CD4-positive, alpha-beta T cell treated with Interleukin-6 for 4 hours (primary cell): Measurements from ENCODE around the gene GRXCR1.

Source experiments
- DNase-seq: peaks from one replicate; pipeline ENCODE4 v3.0.0-alpha.2; 2020; ENCODE audit warnings: mixed read lengths

The GRXCR1 gene

DNA sequence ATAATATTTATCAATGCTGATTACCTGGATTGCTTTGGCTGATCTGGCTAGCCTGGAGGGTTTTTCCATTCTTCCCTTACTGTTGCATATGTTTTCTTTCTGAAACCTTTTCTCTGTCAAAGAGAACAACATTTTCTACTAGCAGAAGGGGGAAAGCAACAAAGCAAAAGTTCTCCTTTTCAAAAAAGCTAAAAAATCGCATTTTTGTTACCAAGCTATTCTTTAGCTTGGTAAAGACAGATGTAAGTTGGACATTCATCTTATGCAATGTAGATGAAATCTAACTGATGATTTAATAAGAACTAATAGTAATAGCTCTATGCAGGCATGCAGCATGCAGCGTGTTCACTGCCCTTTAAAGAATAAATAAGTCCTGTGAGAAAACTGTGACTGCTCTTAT, at the start of gene GRXCR1:
Gene GRXCR1, plus strand, starts transcription at position 301 of the 400 bp plus-strand sequence. CDS start 554 bp downstream, outside the sequence.
- no peak for DNase-seq

DNA sequence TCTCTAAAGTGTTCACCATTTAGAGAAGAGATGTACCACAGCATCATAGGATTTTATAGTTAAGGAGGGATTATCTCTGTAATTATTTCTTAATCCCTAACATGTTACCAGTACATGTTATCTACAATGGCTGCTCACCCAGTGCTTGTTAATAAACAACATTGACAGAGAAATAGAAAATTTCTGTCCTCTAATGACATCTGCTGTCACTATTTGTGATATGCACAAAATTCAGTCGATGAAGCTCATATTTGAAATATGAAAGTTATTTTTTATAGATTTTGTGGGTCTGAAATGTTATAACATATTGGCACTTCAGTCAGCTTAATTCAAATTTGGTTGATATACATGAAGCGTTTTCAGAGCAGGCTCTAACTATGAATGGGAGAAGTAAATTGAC, 48.8 kb upstream of the GRXCR1 start:
- DNase-seq: no peak

DNA sequence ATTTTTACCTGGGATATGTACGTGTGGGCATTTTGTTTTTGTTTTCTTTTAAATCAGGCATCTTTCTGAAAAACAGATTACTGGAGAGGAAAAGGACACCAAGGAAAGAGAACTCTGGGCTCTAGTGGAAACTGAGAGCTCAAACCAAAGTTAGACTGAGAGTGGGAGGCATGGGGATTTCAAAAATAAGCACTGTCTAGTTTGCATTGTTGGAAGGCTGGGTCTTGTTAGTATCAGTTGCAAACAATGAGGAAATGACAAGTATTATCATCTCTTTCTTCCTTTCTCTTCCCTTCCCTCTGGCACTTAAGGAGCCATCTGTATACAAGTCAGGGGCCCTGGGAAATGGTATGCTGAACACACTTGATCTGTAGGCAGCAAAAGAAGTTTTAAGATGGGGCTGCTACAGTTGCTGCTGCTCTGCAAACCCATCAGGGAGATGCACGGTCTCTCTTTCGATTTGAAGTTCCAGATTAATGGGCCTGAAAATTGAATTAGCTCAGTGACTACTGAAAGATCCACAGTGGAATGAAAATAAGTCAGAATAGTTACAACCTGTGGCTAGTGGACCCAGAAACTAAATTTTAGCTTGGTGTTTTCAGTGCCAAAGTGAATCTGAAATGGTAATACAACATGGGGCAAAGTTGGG, 48.0 kb upstream of the GRXCR1 start:
- no peak for DNase-seq

DNA sequence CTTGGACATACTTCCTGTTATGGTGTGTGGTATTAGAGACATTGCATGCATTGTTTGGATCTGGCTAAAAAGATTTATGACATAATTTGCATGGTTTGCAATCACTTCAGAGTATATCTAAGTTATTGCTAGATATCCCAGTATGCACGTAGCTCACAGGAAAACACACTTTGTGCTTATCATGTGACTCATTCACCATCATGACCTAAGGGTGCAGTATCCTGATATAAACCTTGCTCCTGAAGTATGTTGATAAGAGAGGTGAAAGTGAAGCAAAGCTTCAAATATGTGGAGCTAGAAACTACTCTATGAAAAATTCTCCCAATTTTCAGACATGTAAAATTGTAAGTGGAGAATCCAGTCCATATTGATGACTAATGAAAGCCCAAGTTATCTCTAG, 46.9 kb upstream of the GRXCR1 start:
- DNase-seq: no peak

DNA sequence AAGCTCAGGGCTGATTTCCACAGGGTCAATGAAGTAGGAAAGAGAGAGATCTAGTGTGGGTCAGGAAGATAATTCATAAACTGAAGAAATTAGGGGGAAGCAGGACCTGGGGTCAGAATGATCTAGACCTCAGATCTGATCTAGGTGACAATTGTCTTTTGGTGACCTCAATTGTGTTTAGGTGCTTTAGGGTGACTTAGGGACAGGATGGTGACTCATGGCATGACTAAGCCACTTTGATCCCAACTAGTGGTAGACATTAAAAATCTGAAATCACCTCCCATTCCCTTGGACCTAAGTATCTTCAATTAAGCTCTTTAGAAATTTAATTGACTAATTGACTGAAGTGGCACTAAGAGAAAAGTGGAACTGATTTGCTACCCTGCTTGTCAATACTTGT, 36.7 kb upstream of the GRXCR1 start:
- no peak for DNase-seq

DNA sequence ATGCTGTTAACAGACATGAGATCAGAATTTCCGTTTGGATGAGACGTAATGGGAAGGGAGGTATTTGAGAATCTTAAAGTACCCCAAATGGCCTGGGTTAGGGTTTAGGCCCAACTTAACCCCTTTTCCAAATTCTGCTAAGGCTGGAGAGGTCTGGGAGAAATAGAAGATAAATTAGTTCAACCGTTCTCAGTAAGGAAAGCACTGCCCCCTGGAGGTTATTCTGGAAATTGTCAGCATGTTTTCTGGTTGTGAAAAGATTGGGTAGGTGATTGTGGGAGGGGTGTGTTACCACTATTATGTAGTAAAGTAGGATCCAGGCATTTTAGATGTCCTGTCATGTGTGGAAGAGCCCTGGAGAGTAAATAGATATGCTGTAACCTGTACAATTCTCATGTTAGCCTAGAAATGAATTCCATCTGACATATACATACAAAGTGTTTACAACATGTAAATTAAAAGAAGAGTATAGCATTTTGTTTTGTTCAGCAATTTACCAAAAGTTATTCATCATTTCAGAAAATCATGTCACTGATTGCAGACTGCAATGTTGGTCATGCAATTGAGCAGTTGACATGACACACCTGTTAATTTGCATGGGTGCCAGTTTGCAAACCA, 26.8 kb upstream of the GRXCR1 start:
- peak; percentile 50 for DNase-seq

DNA sequence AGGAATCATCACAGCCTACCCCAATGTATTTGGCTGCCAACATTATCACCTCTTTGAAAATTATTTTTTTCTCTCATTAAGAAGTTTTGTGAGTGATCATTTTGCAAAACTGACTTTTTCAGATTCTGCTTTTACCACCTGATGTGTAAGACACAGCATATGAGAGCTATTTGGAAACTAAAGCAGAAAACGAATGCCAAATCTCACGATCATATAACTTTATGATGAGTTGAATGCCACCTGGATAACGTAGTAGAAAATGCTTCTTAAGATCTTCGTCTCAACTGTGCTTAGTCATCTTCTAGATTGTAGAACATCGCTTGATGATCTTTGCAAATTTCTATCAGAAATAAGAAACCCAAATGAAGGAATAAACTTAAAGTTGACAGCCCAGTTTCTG, 21.3 kb upstream of the GRXCR1 start:
- no peak for DNase-seq

DNA sequence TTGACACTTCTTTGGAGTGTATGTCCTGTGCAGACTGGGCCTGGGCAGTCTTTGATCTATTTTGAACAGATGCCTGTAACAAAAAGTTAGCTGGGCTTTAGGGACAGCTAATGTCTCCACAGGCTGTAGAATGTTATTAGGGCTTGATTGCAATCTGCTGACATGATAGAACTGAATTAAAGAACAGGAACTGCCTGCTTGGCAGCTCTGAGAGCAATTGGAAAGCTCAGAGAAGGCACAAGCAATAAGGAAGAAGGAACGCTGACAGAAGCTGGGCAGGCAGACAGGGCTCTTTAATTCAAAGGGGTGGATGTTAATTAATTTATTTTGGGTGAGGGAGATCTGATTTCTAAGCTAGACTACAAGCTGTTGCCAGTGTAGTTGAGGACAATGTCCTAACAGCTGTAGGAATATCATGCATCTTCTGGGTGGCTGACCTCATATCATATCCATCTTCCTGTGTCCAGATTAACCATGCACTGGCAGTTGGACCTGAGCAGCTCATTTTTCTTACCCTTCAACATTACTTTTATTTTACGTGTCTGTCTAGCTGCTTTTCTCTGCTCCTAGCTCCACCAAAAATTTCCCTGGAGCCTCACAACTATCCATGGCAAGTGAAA, 20.7 kb upstream of the GRXCR1 start:
- DNase-seq: no peak

DNA sequence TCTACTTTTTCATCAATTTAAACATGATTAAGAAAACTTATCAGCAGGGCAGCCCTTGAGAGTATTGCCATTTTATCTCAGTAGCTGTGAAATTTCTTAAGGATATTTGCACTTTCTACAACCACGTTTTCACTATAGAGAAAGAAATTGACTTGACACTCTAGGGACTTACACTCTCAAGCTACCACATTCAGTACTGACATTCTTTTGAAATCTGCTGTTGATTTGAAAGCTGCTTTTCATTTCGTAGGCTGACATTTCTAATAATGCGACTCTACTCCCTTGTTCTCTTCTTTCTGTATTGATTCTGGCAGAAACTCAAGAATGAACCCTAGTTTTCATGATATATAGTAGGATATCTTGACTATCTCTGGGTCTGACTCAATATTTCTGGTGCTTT, 13.7 kb upstream of the GRXCR1 start:
- DNase-seq: no peak

DNA sequence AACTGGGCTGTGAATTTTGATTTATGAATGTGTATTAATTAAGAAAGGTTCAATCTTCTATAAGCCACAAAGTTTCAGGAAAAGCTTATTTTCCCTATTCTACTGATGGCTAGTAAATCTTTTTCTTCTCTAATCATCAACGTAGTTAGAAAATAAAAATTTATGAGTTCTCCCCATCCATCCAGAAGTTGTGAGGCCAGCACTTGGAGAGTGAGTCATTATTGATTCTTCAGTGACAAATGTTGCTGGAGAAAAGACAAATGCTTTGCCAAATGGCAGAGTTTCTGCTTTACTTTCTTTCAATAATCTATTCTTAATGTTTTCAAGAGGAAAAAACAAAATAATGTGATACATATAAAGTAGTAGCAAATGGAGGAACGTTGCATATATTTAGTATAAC, 11.3 kb upstream of the GRXCR1 start:
- no peak for DNase-seq

DNA sequence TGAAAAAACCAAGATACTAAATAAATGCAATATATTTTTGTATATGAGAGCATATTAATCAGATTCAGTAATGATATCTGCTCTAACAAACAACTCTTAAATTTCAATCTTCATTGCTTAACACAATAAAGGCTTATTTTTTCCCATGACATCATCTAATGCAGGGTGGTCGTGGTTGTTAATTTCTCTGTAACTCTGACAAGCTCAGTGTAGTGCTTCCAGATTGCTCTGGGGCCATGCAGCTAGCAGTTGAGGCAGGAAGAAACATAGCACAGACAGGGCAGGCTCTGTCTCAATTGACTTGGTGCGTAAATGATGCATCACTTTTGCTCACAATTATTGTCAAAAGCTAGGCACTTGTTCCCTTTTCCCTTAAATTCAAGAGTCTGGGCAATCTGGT, 869 bp upstream of the GRXCR1 start:
- no peak for DNase-seq

DNA sequence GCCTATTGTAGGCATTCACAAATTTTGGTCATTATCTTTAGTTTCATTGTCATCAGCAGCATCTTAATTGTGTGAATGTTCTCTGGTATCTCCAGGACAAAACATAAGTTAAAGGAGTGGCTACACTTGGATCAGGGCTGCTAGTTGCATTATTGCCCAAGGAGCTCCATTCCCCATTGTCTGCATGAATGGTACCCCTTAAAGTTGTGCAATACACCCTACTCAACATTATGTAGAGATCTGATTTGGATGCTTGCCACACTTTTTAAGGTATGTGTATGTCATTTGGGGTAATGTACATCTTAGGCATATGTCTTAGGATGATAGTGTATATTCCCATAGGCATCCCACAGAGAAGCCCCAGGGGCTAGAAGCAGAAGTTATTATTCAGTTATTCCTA, 2.9 kb downstream of the GRXCR1 start:
- DNase-seq: no peak

DNA sequence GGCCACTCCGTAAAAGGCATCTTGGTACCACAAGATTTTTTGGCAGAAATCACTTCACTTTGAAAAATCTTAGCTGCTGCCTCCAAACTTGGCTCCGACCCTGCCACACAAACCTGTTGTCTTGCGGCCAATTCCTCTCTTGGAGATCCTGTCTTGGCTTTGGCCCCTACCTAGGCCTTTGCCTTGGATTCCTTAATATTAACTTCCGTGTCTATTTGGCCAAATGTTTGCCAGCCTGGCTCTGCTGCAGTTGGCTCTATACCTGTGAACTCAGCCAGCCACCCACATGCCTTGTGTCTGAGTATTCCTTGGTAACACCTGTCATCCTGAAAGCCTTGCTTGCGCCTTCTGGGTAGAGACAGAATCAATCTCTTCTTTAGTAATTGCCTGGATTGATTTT, 12.5 kb downstream of the GRXCR1 start:
- no peak for DNase-seq

DNA sequence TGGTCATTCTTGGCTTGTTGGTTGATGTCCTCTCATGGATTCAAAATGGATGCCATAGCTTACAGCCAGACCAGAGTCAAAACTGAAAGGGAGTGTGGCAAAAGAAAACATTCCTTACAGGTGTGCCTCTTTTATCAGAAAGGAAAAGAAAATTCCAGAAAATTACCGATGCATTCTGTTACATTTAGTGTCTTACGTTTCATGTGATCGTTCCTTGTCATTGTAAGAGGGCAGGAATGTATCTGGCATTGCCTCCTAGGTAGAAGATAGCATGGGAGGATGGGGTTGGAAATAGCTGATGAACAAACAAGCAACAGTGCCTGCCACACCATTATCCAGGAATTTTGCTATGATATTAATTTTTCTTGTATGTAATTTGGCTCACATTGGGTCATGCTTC, 13.1 kb downstream of the GRXCR1 start:
- no peak for DNase-seq

DNA sequence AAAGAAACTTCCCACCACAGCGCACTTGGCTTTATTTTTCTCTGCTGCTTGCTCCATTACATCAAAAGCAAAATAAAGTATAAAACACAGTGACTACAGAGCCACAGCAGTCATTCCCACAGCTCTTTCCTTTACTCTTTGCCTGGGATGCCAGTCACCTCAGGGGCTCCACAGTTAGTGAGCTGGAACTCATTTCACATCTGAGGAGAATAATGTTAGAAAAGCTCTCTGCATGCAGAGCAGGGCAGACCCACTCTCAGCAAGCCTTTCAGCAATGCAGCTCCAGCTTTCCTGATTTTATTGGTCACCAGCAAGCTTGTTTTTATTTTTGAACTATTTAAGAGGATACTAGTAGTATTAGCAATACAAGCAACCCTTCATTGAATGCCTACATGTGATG, 13.8 kb downstream of the GRXCR1 start:
- DNase-seq: no peak

DNA sequence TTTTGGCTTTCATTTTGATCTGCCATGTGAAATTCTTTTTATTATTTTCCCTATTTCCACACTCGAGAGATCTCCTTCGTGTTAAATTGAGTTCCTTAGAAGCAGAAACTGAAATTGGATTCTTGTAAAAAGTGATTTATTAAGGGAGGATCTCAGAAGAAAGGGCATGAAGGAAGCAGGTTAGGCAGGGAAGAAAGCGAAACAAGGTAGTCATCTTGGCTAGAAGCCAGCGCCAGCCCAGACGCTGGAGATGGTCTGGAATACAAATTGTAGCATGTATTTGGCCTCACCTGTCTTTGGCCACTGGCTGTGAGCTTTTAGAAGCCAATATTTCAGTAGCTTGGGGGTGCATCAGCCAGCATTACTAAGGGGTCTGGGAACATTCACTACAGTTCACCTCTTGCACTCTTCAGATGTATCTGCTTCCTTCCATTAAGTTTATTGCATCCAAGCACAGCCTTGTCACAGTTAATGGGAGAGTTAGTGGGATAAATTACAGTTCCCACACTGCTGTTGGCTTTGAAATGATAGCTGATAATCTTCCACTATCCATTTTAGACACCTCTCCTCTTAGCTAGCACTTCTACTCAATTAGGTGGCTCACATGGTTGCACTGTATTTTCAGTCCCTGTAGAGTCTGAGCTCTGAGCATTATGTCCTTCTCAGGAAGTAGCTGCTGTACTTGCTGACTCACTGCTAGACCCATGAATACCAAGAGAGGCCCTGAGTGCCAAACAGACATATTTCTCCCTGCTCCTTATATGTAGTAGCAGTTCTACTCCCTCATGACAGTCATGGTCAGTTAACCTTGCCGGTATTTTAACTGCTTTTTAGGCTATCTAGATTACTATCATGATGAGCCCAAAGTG, 14.6 kb downstream of the GRXCR1 start:
- DNase-seq: no peak

DNA sequence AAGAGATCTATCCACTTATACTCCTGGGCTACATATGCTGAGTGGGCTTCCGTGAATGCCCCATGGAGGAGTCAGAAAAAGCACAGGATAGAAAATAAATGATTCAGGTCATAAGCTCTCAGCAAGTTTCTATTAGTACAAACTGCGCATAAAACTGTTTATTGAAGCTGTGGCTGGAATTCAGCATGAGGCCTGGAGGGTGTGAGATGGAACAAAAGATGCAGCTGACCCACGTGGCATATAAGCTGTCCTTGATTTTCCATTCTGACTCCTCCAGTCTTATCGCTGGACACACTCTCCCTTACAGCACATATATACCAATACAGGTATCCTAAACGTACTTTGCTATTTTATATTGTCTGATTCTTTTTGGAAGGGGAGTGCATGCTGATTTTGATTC, 17.9 kb downstream of the GRXCR1 start:
- DNase-seq: no peak

DNA sequence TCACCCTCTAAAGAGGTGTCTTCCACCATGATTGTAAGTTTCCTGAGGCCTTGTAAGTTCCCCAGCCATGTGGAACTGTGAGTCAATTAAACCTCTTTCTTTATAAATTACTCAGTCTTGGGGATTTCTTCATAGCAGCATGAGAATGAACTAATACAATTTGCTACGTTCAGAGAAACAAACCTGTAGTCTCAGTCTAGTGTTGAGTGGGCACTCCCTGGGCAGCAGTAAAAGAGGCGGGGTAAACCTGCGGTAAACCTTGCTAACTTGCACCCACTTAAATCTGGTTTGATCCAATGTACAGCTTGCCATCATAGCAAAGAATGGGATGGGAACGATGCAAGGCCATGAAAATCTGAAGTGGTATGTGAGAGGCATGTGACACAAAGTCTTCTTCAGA, 22.4 kb downstream of the GRXCR1 start:
- no peak for DNase-seq

DNA sequence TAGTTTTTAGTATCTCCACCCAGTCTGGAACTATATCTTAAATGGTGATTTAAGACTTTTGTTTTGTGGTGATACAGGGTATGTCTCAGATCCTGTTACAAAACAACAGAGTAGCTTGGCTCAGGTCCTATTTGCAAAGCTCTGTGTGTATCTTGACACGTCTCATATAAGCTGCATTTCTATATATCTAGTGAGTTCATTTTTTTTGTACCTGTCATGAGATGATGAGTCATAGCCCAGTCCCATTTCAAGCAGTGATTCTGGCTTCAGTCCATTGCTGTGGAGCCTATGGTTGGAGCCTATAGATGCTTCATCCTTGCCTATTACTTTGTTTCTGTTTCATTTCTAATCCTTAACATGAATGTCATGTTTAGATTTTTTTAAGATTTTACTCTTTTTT, 23.0 kb downstream of the GRXCR1 start:
- DNase-seq: no peak

DNA sequence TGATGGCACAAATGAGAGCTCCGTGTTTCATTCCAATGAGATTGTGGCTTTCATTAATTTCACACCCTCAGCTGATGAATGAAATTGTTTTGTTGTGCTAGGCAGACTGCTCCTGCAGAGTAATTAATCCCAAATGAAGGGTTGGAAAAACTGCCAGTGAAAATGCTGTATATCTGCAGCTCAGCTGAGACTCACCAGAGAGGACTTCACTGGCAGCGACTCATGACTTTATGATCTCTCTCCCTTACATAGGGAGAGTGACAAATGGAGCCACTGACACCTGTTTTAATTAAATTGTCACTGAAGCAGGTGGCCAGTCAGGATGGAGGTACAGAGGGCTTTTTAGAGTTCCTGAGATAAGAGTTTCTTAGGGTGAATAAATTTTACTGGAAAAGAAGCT, 24.8 kb downstream of the GRXCR1 start:
- DNase-seq: no peak

DNA sequence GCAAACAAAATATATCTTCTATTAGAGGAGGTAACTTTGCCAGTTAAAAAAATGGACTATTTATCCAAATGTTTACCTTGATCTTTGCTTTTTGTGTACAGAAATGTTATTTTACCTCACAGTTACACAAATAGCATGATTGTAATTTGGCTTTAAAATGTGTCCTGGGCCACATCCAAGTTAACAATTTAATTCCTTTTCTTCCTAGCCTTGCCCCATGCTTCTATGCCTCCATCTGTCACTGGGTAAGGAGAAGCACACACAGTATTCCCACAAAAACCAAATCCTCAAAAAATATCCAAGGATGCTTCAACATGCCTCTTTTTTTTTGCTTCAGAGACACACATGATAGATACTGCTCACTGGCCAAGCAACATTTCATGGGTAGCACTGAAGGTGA, 30.9 kb downstream of the GRXCR1 start:
- DNase-seq: no peak

DNA sequence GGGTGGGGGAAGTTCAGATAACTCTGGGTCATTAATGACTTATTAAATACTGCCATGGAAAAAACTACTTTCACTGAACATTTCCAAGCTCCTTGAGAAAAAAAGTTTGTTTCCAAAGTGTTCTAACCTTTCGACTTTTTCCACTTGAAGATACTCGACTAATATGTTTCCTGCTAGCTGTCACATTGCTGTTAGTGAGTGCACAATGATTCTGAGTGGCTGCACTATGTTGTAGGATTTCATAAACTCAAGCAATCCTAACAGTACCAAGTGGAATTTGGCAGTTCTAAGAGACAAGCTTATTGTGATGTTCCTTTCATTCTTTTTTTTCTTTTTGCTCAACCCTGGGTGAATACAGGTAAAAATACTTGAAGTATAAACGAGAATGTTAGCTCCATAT, 33.4 kb downstream of the GRXCR1 start:
- DNase-seq: no peak

DNA sequence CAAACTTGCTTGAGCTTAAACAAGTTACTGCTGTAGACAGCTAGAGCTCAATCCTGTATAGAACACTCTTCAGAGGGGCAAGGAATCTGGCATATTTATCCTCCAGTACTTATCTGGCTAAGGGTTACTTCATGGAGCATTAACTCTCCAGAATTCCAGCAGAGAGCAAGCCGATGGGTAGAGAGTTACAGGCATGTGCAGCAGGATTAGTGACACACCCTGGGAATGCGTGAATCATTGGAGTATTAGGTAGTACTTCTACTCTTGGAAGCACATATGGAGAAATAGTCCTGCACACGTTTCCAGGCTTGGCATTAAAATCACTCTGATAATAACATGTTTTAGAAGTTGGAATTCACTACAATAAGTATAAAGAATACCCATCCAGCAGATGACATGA, 35.4 kb downstream of the GRXCR1 start:
- DNase-seq: no peak

DNA sequence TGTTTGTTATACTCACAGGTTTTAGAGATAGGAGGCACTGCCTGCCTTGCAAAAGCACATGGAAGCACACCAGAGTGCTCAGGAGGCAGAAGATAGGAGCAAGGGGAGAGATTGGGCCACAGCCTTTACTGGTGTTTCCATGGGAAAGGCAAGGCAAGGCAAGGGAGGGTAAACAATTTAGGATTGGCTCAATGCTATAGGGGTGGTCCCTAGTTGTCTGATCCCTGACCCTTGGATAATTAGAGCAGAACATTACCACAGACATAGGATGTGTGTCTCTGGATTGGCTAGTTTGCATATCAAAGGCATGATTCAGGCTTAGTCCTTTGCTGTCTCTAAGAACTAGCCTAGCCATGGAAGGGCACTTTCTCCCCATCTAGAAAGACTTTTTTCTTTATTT, 36.1 kb downstream of the GRXCR1 start:
- no peak for DNase-seq
